Sigmoid colon (tissue), 7 donors: ENCODE results near the gene ABHD17C. TPM values are rescaled to one million over a fixed set of nuclear protein-coding genes. Genes with fewer than 3 reads are reported as not detected.

Experiments
- DNase-seq: peaks from one replicate; pipeline ENCODE4 v3.0.0-alpha.2; 2019
- H3K27ac ChIP-seq, 4 donors: fragments of 200-600 bp; sonication (generic); one replicate each; pipeline ENCODE4 v1.5.1; 2016 to 2019; ENCODE audit warnings: mild to moderate bottlenecking in 1 of 4
- H3K27me3 ChIP-seq, 3 donors: fragments of 200-600 bp; sonication (generic); one replicate each; pipeline ENCODE4 v1.5.1; 2019; ENCODE audit warnings: mild to moderate bottlenecking in 1 of 3
- H3K36me3 ChIP-seq, 4 donors: fragments of 200-600 bp; sonication (generic); one replicate each; pipeline ENCODE4 v1.5.1; 2016 to 2019
- H3K4me1 ChIP-seq, 4 donors: fragments of 200-600 bp; sonication (generic); one replicate each; pipeline ENCODE4 v1.5.1; 2017 to 2019
- H3K4me3 ChIP-seq, 4 donors: fragments of 200-600 bp; sonication (generic); one replicate each; pipeline ENCODE4 v1.5.1; 2017 to 2019; ENCODE audit warnings: mild to moderate bottlenecking in 2 of 4, moderate library complexity in 1 of 4
- H3K9me3 ChIP-seq, 4 donors: fragments of 200-600 bp in 3 of 4; sonication (generic) in 3 of 4; one replicate each; pipeline versions ENCODE4 v1.5.1 to v1.6.1; 2013 to 2019
- EP300 ChIP-seq, 4 donors: sonication (generic); formaldehyde crosslinking; IDR thresholded peaks; one replicate each; pipeline ENCODE4 v1.6.1; 2017; ENCODE audit warnings: antibody characterized with exemption in 4 of 4
- POLR2A ChIP-seq, 2 donors: fragments of 450-650 bp; IDR thresholded peaks; one replicate each; pipeline ENCODE4 v1.6.1; 2016; ENCODE audit warnings: antibody characterized with exemption in 2 of 2, mild to moderate bottlenecking in 2 of 2, moderate library complexity in 2 of 2
- POLR2AphosphoS5 ChIP-seq, 4 donors: sonication (generic); formaldehyde crosslinking; IDR thresholded peaks; one replicate each; pipeline ENCODE4 v1.6.1; 2017; ENCODE audit warnings: antibody characterized with exemption in 4 of 4
- WGBS, 2 donors: extraction: QIAGEN DNeasy Blood & Tissue Kit; methylation state at CpG; one replicate each; pipeline ENCODE4 v1.1.7; 2013; 5-methylcytosine and 5-hydroxymethylcytosine counted together
- intact Hi-C: fragments of 100-400 bp; cut with DNase I; formaldehyde crosslinking; loops from one replicate; pipeline ENCODE4 v1.15.1; 2023
- polyA plus RNA-seq, 3 donors: library from polyadenylated mRNA; stranded (reverse); fragments of 200-250 nt; gene quantifications; one replicate each; pipeline ENCODE4 v1.2.3, GENCODE V29; 2013
- total RNA-seq, 4 donors: library from RNA; depleted of rRNA; stranded (reverse); fragments of >200 nt; gene quantifications; one replicate each; pipeline ENCODE4 v1.1.0, GENCODE V29; 2016
- TF ChIP-seq, protein P1 (sequence below), 4 experiments: fragments of 450-650 bp in 3 of 4; fragments of 200-600 bp in 1 of 4; IDR thresholded peaks; one replicate each; pipeline ENCODE4 v1.5.1; 2016 to 2019; ENCODE audit warnings: antibody characterized with exemption in 4 of 4, mild to moderate bottlenecking in 3 of 4, moderate library complexity in 2 of 4
- donor health status: healthy with polysubstance abuse.
- donor health status: Bipolar disorder and iron deficiency.
- donor health status: healthy.

ABHD17C gene
- total and polyA plus RNA-seq, 7 donors, result 2.0 to 174 (median 4.2) TPM

DNA sequence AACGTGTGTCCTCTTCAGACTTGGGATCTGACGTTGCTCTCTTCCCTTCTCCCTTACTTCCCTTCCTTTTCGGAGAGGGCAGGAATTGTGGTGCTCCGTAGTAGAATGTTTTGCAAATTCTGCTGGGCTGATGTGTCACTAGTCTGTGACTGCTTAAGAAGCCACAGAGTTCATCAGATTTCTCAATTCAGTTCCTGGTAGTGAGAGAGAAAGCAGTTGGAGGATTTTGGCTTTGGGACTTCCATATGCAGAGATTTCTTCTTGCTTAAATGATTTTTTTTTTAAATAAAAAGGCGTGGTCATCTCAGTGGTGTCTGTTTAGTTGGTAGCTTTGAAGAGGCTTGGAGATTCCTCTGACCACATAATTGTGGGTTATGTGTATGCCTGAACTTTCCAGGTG is 94.2 kb downstream of the ABHD17C start:
- 72 to 80% methylated on average over 5 of the region's 5 CpGs for WGBS, 2 donors
- intact Hi-C loops, result no loop called here
- no peaks in the 10 kb centered on the region for H3K36me3 ChIP-seq
- H3K4me1 ChIP-seq, result no peaks in the 10 kb centered on the region
- H3K4me3 ChIP-seq, result no peak overlapping the region
- no peaks in the 10 kb centered on the region for H3K27me3 ChIP-seq
- H3K27ac ChIP-seq, result no peak overlapping the region
- no peak for DNase-seq
- TF ChIP-seq EP300 (IDR thresholded peaks at IDR 0.05) (no peak), POLR2AphosphoS5 (IDR thresholded peaks at IDR 0.05) (no peak)
- TF ChIP-seq, protein P1, sequence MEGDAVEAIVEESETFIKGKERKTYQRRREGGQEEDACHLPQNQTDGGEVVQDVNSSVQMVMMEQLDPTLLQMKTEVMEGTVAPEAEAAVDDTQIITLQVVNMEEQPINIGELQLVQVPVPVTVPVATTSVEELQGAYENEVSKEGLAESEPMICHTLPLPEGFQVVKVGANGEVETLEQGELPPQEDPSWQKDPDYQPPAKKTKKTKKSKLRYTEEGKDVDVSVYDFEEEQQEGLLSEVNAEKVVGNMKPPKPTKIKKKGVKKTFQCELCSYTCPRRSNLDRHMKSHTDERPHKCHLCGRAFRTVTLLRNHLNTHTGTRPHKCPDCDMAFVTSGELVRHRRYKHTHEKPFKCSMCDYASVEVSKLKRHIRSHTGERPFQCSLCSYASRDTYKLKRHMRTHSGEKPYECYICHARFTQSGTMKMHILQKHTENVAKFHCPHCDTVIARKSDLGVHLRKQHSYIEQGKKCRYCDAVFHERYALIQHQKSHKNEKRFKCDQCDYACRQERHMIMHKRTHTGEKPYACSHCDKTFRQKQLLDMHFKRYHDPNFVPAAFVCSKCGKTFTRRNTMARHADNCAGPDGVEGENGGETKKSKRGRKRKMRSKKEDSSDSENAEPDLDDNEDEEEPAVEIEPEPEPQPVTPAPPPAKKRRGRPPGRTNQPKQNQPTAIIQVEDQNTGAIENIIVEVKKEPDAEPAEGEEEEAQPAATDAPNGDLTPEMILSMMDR (IDR thresholded peaks at IDR 0.05), result no peak
- no peaks in the 10 kb centered on the region for H3K9me3 ChIP-seq

DNA sequence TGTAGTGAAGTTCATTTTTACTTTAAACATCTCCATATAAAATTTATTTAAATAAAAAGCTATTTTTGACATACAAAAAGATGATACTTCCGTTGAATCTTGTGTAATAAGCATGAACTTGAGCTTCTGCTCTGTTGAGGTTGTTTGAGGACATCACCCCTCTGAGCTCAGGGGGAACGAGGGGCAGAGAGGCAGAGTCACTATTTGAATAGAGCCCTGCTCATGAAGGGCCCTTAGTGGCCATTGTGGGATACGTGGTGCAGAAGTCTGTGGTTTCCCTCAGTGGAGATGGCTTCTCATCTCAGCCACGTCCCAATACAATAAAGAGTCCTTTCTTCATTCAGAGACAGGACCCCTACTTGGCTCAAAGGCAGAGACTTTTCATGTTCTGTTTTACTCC is 94.7 kb downstream of the ABHD17C start:
- TF ChIP-seq POLR2A (IDR thresholded peaks at IDR 0.05) (no peak), POLR2AphosphoS5 (IDR thresholded peaks at IDR 0.05) (no peak), EP300 (IDR thresholded peaks at IDR 0.05) (no peak)
- TF ChIP-seq, protein P1 (IDR thresholded peaks at IDR 0.05), result no peak
- no peaks in the 10 kb centered on the region for H3K36me3 ChIP-seq
- H3K4me3 ChIP-seq, result no peak overlapping the region
- H3K27ac ChIP-seq, result no peak overlapping the region
- no peaks in the 10 kb centered on the region for H3K9me3 ChIP-seq
- no peaks in the 10 kb centered on the region for H3K4me1 ChIP-seq
- no peak for DNase-seq
- intact Hi-C loops, result no loop called here
- WGBS, 2 donors, result 73 to 88% methylated on average over 4 of the region's 4 CpGs
- H3K27me3 ChIP-seq, result no peaks in the 10 kb centered on the region

DNA sequence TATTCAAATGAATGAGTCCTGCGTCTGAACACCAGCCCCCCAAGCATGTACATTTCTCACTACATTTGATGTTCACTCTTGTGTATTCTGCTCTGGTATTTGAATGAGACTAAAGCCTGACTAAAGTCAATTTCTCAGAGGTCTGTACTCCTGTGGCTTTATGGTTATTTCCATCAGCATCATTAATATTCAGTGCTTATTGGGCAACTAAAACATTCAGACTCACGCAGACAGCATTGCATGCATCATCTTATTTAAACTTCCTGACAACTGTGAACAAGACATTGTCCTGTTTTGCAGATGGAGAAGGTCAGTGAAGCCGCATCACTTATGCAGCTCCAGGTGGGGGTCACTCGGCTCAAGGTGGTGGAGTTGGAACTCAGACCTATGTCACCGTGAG is 95.1 kb downstream of the ABHD17C start:
- H3K4me1 ChIP-seq, result no peaks in the 10 kb centered on the region
- intact Hi-C loops, result no loop called here
- WGBS, 2 donors, result 94 to 95% methylated on average over 5 of the region's 5 CpGs

DNA sequence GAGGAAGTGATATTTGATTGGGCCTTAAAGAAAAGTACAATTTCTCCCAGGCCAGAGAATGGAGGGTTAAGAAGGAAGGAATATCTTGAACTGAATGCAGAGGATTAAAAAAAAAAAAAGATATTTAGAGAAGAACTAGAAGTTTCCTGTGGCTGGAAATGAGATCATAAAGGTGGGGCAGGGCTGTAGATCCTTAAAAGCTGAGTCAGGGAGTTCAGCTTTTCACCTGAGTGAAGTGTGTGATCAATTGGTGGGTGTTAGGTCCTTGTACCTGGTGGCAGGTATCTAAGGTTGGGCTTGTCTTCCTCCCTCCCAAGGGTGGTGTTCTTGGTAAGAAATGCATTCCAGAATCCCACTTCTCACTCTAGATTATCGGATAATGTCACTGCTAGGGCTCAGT is 95.9 kb downstream of the ABHD17C start:
- Histone ChIP-seq H3K36me3 (no peaks in the 10 kb centered on the region), H3K9me3 (no peaks in the 10 kb centered on the region), H3K27ac (no peak overlapping the region), H3K4me3 (no peak overlapping the region), H3K4me1 (no peaks in the 10 kb centered on the region), H3K27me3 (no peaks in the 10 kb centered on the region)
- intact Hi-C loops, result no loop called here
- WGBS, 2 donors, result 95 to 98% methylated on average over 1 of the region's 1 CpG
- no peak for DNase-seq
- TF ChIP-seq EP300 (IDR thresholded peaks at IDR 0.05) (no peak), POLR2AphosphoS5 (IDR thresholded peaks at IDR 0.05) (no peak), POLR2A (IDR thresholded peaks at IDR 0.05) (no peak)
- TF ChIP-seq, protein P1 (IDR thresholded peaks at IDR 0.05), result no peak

More for the DNA sequence above, 95.1 kb downstream of the ABHD17C start:
- Histone ChIP-seq H3K27ac (no peak overlapping the region), H3K4me3 (no peak overlapping the region), H3K9me3 (no peaks in the 10 kb centered on the region), H3K27me3 (no peaks in the 10 kb centered on the region), H3K36me3 (no peaks in the 10 kb centered on the region)
- no peak for DNase-seq
- TF ChIP-seq EP300 (IDR thresholded peaks at IDR 0.05) (no peak), POLR2AphosphoS5 (IDR thresholded peaks at IDR 0.05) (no peak), POLR2A (IDR thresholded peaks at IDR 0.05) (no peak)
- TF ChIP-seq, protein P1 (IDR thresholded peaks at IDR 0.05), result no peak

DNA sequence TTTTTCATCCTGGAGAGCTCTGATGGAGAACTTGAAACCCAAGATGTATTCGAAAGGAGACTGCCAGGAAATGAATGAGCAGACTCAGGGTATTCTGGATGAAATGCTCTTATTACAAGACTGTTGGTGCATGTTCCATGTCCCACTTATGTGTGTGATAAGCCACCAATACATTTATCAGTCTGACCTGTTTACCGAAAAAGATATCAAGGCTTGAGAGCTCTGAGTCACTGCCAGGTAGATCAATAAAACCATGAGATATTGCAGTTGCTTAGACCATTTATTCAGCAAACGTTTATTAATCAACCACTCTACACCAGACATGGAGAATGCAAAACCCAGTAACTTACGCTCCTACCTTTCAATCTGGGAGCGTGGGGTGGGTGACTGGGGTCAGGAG is 101.3 kb downstream of the ABHD17C start:
- intact Hi-C loops, result no loop called here
- Histone ChIP-seq H3K27me3 (no peaks in the 10 kb centered on the region), H3K4me1 (no peaks in the 10 kb centered on the region), H3K27ac (no peak overlapping the region), H3K4me3 (no peak overlapping the region), H3K36me3 (no peaks in the 10 kb centered on the region), H3K9me3 (no peaks in the 10 kb centered on the region)
- TF ChIP-seq, protein P1 (IDR thresholded peaks at IDR 0.05), result no peak
- TF ChIP-seq EP300 (IDR thresholded peaks at IDR 0.05) (no peak), POLR2A (IDR thresholded peaks at IDR 0.05) (no peak), POLR2AphosphoS5 (IDR thresholded peaks at IDR 0.05) (no peak)
- no peak for DNase-seq
- 44 to 71% methylated on average over 5 of the region's 5 CpGs for WGBS, 2 donors
